ENCODE data around the gene GZMM. TPM values are rescaled to one million over a fixed set of nuclear protein-coding genes. Genes with fewer than 3 reads are reported as not detected.
A peak's percentile ranks its signal among the peaks of the same experiment; 100 is the strongest.

The GZMM gene
- polyA plus RNA-seq, 6 donors from 2014 or later: 0.40 to 1.5 (median 1.0) TPM; not detected in 2

DNA sequence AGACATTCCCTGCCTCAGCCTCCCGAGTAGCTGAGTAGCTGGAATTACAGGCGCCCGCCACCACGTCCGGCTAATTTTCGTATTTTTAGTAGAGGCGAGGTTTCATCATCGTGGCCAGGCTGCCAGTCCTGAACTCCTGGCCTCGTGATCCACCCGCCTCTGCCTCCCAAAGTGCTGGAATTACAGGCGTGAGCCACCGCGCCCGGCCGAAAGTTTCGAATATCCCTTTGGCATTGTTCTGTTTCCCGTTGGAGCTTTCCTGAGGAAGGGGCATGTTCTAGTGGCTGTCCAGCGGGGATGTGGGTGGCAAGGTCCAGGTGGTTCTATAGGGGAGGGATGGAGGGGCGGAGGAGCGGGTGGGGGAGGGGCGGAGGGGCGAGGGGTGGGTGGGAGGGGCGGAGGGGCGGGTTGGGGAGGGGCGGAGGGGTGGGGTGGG, 26.4 kb downstream of the GZMM start:
- DNase-seq: no peak
- H3K9me3 Mint-ChIP-seq: no peaks in the 10 kb centered on the region
- H3K4me1 Mint-ChIP-seq: peaks cover 28 to 34% (median 32%) of the 10 kb centered on the region in 3 donors

DNA sequence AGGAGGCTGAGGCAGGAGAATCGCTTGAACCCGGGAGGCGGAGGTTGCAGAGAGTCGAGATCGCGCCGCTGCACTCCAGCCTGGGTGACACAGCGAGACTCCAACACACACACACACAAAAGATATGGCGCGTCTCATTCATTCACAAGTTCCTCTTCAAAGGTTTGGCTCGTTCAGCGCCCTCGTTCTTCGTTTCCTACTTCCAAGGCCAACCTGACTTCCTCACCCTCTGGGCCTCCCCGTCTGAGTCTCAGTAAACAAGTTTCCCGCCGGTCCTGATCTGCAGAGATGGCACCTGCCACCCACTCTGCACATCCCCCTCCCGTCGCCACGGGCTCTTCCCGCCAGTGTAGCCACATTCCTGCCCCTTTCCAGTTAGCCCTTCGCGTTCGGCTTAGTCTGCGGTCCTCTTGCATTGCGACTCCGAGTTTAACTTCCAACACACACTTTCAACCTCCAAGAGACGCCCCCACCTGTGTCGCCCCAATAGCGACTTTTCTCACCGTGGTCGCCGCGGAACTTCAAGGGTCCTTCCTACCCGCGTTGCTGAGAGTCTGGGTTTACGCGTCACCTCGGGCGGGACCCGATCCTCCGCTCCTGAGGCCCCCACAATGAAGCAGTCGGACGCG, 27.2 kb downstream of the GZMM start:
- Mint-ChIP-seq H3K4me1 (peaks cover 28 to 37% (median 34%) of the 10 kb centered on the region in 3 donors), H3K36me3 (no peaks in the 10 kb centered on the region), H3K9me3 (no peaks in the 10 kb centered on the region), H3K4me3 (peak overlapping the region; percentile 88 to 100 (median 98)), H3K27me3 (no peaks in the 10 kb centered on the region), H3K27ac (peak overlapping the region; percentile 76 to 99 (median 97))
- DNase-seq: peak; percentile 61
- peak; percentile 14 to 15 for ATAC-seq (ENCODE audit: low read depth in 2 of 2)

More for the DNA sequence above, 26.4 kb downstream of the GZMM start:
- no peaks in the 10 kb centered on the region for H3K36me3 Mint-ChIP-seq
- H3K4me3 Mint-ChIP-seq: peak overlapping the region; percentile 58 to 95 (median 79)
- H3K27ac Mint-ChIP-seq: peak overlapping the region in 3 of 6 donors; percentile 35 to 78 (median 54)
- ATAC-seq (ENCODE audit: low read depth in 2 of 2): no peak
- H3K27me3 Mint-ChIP-seq: no peaks in the 10 kb centered on the region

DNA sequence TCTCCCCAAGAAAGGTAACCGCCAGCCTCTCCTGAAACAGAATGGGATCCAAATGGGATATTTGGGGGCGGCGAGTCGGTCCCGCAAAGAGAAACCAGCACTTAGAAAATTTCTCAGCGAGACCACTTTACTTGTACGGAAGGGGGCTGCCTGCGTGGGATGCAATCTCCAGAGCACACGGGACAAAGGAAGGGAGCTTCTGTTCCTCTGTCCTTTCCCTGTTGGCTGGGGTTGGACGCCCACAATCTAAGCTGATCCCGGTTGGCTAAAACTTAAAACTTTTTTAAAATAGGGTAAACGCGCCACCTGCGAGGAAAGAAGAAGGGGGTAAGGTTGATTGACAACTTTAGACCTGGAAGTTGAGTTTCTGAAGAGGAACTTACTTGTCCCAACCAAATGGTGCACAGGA, 27.7 kb downstream of the GZMM start:
- H3K9me3 Mint-ChIP-seq: no peaks in the 10 kb centered on the region
- DNase-seq (peak; percentile 45), ATAC-seq (ENCODE audit: low read depth in 2 of 2) (peak; percentile 19 to 34)
- H3K4me1 Mint-ChIP-seq: peaks cover 28 to 42% (median 34%) of the 10 kb centered on the region in 3 donors
- no peaks in the 10 kb centered on the region for H3K36me3 Mint-ChIP-seq
- H3K27ac Mint-ChIP-seq: peak overlapping the region; percentile 76 to 99 (median 97)
- H3K27me3 Mint-ChIP-seq: no peaks in the 10 kb centered on the region
- peak overlapping the region; percentile 88 to 100 (median 98) for H3K4me3 Mint-ChIP-seq

DNA sequence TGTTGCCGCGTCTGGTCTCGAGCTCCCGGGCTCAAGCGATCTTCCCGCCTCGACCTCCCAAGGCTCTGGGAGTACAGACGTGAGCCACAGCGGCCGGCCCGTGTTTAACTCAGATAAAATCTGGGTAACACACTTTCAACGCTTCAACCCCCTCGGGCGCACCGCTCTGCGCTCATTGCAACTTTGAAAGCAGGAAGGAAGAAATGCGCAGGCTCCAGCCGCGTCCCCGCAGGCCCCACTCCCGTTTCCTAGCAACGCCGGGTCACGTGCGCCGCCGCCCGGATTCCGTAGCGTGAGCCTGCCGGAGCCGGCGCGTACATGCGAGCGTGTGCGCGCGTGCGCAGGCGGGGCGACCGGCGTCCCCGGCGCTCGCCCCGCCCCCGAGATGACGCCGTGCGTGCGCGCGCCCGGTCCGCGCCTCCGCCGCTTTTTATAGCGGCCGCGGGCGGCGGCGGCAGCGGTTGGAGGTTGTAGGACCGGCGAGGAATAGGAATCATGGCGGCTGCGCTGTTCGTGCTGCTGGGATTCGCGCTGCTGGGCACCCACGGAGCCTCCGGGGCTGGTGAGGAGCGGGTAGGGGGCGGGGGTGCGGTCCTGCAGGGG, 28.4 kb downstream of the GZMM start, which contains the start of gene BSG:
Gene BSG (plus strand): TSS at position 457 of the 603 bp plus-strand sequence. CDS start 39 bp downstream, at position 496.
- H3K4me3 Mint-ChIP-seq: peak within 1 kb of the TSS; percentile 88 to 100 (median 98)
- peak; percentile 85 to 88 for ATAC-seq (ENCODE audit: low read depth in 2 of 2)
- H3K27ac Mint-ChIP-seq: peak within 1 kb of the TSS; percentile 96 to 99 (median 98)
- H3K36me3 Mint-ChIP-seq: no peaks in the 10 kb centered on the region
- H3K9me3 Mint-ChIP-seq: no peaks in the 10 kb centered on the region
- peaks cover 30 to 47% (median 34%) of the 10 kb centered on the region in 3 donors for H3K4me1 Mint-ChIP-seq
- no peaks in the 10 kb centered on the region for H3K27me3 Mint-ChIP-seq
- DNase-seq: peak; percentile 98

DNA sequence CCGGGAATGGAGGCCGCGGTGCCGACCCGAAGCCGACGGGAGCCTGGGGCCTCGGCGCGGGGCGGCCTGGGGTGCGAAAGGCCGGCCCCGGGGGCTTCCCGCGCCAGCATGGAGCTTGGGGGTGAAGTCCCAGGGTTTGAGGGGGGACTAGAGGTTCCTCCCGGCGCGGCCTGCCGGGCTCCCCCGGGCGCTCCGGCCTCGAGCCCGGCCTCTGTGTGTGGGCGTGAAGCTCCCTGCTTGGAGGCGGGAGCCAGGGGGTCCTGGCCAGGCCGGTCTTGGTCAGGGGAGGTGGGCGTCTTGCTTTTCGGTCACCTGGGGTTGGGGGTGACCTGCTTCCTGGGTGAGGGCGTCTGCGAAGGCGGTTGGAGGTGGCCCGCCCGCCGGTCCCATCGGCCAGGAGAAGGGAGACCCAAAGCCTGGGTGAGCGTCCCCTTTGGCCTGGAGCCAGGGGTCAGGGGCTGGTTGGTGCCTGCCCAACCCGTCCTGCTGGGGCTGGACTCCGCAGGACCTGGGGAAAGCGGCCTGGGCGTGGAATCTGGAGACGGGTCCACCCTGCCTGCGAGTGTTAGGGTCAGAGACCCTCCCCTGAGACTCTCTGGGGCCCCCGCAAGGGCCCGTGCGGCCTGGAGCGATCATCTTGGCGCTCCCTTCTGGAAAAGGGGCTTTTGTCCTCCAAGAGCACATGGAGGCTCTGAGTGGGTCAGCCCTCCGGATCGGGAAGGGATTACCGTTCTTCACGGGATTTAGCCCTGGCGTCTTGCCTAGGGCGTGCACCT, 29.1 kb downstream of the GZMM start:
- H3K9me3 Mint-ChIP-seq: no peaks in the 10 kb centered on the region
- no peaks in the 10 kb centered on the region for H3K27me3 Mint-ChIP-seq
- ATAC-seq (ENCODE audit: low read depth in 2 of 2) (peak in 1 of 2 donors; percentile 21), DNase-seq (no peak)
- H3K4me3 Mint-ChIP-seq: peak overlapping the region; percentile 88 to 100 (median 98)
- peaks cover 30 to 47% (median 34%) of the 10 kb centered on the region in 3 donors for H3K4me1 Mint-ChIP-seq
- no peaks in the 10 kb centered on the region for H3K36me3 Mint-ChIP-seq
- peak overlapping the region in 4 of 6 donors; percentile 42 to 96 (median 72) for H3K27ac Mint-ChIP-seq

DNA sequence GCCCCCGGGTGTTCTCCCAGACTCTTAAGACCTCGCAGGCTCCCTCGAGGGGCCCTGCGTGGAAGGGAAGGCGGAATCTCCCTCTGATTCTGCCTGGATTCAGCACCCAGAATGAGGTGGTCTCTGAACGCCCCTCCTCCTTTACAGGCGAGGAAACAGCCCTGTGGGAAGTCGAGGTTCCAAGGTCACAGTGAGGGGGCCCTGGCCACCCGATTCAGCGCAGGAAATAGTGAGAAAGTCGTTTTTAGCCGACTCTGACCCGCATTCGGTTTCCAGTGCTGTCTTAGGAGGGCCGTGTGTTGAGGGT, 29.6 kb downstream of the GZMM start:
- H3K27me3 Mint-ChIP-seq: no peaks in the 10 kb centered on the region
- DNase-seq (no peak), ATAC-seq (ENCODE audit: low read depth in 2 of 2) (no peak)
- peak overlapping the region in 5 of 6 donors; percentile 24 to 96 (median 47) for H3K27ac Mint-ChIP-seq
- peak overlapping the region; percentile 76 to 96 (median 88) for H3K4me3 Mint-ChIP-seq
- no peaks in the 10 kb centered on the region for H3K36me3 Mint-ChIP-seq
- peaks cover 33 to 47% (median 34%) of the 10 kb centered on the region in 3 donors for H3K4me1 Mint-ChIP-seq
- H3K9me3 Mint-ChIP-seq: no peaks in the 10 kb centered on the region

DNA sequence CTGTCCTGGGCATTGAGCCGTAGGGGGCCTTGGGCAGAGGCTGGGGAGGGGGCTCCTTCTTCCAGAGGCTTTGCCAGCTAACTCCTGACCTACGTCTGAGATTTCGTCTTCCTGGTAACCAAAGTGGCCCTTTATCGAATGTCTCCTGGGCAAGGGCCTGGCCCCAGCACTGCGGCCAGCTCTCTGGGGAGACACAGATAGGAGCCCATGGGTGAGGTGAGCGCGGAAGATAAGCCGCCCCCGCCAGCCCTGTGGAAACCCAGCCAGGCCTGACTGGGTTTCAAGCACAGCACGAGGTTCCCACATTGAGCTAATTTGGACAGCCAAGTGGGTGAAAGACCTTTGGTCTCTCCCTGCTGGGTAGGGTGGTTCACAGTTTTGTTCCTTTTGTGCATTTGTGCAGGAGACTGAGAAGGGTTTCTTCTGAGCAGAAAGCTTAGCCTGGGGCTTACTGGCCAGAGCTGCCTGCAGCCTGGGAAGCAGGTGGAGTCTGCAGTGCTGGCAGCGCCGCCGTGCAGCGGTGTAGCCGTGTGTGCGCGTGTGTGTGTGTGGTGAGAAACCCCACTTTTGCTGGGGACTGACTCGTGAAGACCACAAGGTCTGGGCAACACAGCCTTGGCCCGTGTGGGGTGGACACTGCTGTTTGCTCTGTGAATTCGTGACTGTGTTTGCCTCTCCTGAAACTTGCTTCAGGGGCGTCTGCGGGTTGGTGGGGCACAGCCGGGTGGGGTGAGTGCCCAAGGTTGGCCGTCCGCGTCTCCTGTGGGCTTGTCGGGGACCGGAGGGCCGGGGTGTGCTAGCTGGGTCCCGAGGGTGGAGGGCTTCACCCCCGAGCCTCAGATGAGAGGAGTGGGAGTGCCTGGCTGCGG, 31.0 kb downstream of the GZMM start:
- no peak overlapping the region for H3K27ac Mint-ChIP-seq
- DNase-seq: no peak
- H3K4me3 Mint-ChIP-seq: peak overlapping the region in 7 of 8 donors; percentile 51 to 96 (median 76)
- no peaks in the 10 kb centered on the region for H3K36me3 Mint-ChIP-seq
- no peak for ATAC-seq (ENCODE audit: low read depth in 2 of 2)
- H3K27me3 Mint-ChIP-seq: no peaks in the 10 kb centered on the region
- H3K4me1 Mint-ChIP-seq: peaks cover 31 to 47% (median 33%) of the 10 kb centered on the region in 3 donors
- no peaks in the 10 kb centered on the region for H3K9me3 Mint-ChIP-seq

DNA sequence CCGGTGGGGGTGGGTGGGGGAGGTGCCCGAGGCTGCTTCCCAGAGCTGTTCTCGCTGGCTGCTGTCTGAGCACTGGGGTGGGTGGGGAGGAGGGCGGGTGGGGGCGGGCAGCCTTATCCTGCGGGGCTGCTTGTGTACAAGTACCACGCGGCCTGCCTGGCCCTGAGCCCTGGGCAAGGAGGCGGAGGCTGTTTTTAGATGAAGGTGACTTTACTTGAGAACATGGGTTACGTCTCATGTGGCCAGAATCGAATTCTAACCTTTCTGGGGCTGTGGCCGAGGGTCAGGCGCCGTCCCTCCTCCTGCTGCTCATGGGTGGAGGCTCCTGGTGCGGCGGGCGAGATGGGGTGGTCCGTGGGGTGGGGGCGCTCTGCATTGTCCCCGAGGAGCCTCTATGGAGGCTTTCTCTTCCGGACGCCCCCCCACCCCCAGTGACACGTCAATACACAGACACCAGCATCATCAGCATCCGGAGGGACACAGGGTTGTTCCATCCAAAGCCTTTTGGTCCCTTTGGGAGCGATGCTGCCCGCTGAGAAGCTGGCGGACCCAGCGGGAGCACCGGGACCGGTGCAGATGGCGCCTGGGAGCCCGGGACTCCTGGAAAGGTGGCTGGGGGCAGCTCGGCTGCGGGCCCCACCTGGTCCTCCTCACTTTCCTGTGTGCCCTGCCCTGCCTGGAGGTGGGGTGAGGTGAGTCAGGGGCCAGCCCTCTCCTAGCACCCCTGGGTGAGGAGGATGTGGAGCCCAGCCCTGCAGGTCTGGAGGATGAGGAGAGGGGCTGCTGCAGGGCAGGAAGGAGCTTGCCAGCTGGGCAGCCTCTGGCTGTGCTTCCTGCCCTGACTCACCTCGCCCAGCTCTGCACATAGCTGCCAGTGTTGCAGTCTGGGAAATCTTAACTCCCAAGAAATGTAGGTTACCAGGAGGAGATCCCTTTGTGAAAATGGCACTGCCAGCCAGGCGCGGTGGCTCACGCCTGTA, 32.0 kb downstream of the GZMM start:
- Mint-ChIP-seq H3K4me1 (peaks cover 29 to 45% (median 32%) of the 10 kb centered on the region in 3 donors), H3K36me3 (no peaks in the 10 kb centered on the region), H3K9me3 (no peaks in the 10 kb centered on the region), H3K27ac (no peak overlapping the region), H3K4me3 (peak overlapping the region in 2 of 8 donors; percentile 54 to 95), H3K27me3 (no peaks in the 10 kb centered on the region)
- DNase-seq: no peak
- no peak for ATAC-seq (ENCODE audit: low read depth in 2 of 2)

DNA sequence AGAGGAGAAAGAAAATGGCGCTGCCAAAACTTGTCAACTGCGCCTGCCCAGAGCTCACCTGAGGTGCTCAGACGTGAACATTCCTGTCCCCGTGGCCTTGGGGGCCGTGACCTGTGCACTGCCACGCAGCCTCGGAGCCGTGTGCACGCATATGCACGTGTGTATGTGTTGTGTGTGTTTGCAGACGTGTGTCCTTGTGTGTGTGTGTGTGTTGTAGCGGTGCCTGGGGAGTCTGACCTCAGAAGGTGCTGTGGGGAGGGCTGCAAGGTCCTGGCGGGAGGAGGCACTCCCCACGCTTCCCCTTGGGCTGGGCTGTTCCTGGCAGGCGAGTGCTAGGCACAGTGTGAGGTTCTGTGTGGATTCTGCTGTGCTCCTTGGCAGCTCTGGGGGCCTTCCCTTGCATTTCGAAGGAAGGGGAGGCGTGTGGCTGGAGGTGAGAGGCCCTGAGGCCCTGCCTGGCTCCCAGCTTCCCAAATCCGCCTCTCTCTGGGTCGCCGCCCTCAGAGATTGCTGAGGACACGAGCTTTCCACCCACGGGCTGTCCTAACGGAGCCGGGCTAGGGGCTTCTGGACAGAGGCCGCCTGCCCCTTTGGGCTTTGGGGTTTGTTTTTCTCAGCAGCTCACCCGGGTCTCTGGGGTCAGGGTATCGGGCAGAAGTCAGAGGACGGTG, 33.0 kb downstream of the GZMM start:
- H3K9me3 Mint-ChIP-seq: no peaks in the 10 kb centered on the region
- H3K27me3 Mint-ChIP-seq: no peaks in the 10 kb centered on the region
- no peak overlapping the region for H3K27ac Mint-ChIP-seq
- peaks cover 20 to 36% (median 26%) of the 10 kb centered on the region in 3 donors for H3K4me1 Mint-ChIP-seq
- peak overlapping the region in 2 of 8 donors; percentile 12 to 33 for H3K4me3 Mint-ChIP-seq
- H3K36me3 Mint-ChIP-seq: no peaks in the 10 kb centered on the region
- ATAC-seq (ENCODE audit: low read depth in 2 of 2) (no peak), DNase-seq (no peak)

DNA sequence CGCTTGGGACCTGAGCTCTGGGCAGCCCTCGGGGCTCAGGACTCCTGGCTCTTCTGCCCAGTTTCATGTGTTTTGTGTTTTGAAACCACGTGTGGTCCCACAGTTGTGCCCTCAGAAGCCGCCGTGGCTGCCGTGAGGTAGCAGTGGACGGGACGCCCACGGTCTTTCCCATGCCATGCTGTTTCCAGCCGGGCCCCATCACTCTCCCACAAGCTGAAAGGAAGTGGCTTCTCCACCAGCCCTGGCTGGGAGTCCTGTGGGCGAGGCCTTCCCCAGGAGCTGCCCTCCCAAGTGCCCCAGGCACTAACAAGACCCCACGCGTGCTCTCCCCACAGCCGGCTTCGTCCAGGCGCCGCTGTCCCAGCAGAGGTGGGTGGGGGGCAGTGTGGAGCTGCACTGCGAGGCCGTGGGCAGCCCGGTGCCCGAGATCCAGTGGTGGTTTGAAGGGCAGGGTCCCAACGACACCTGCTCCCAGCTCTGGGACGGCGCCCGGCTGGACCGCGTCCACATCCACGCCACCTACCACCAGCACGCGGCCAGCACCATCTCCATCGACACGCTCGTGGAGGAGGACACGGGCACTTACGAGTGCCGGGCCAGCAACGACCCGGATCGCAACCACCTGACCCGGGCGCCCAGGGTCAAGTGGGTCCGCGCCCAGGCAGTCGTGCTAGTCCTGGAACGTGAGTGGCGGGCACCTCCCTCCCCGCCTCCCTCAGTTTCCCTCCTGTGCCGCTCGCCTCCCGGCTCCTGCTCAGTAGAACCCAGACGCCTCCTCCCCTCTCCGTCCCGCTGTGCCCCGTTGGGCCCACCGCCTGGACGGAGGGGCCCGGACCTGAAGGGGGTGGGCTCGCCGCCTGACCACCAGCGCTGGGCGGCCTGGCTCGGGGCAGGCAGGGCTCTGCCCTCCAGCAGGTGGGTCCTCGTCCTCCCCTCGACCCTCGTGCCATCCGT, 33.9 kb downstream of the GZMM start:
- Mint-ChIP-seq H3K36me3 (no peaks in the 10 kb centered on the region), H3K4me1 (peaks cover 18 to 30% (median 20%) of the 10 kb centered on the region in 3 donors), H3K27me3 (no peaks in the 10 kb centered on the region), H3K27ac (no peak overlapping the region), H3K4me3 (peak overlapping the region in 3 of 8 donors; percentile 12 to 66 (median 33)), H3K9me3 (no peaks in the 10 kb centered on the region)
- DNase-seq (no peak), ATAC-seq (ENCODE audit: low read depth in 2 of 2) (no peak)
